Stimulated activated naive CD4-positive, alpha-beta T cell (primary cell): ENCODE measurements around the gene AOAH.
"Not testable (repeated sequence)": the region's sequence is repeated elsewhere in the genome, so short reads cannot be mapped to it uniquely, and the experiment has no call there.

ENCODE experiments used
- DNase-seq, 6 experiments: peaks; one replicate each; lab custom pipeline; 2025; lab: John Stamatoyannopoulos, UW

Gene AOAH

GRCh38 chr7:36506820-36507219 is 217.5 kb downstream of the AOAH start:
- DNase-seq: no peak

- no peak for DNase-seq
Observed at GRCh38 chr7:36506130-36506798, 218.0 kb downstream of the AOAH start.

GRCh38 chr7:36504617-36505016 is 219.7 kb downstream of the AOAH start:
- not testable (repeated sequence) for DNase-seq

- not testable (repeated sequence) for DNase-seq
Observed at GRCh38 chr7:36504216-36504615, 220.1 kb downstream of the AOAH start.

- DNase-seq: no peak
Observed at GRCh38 chr7:36497775-36498174, 226.5 kb downstream of the AOAH start.

- DNase-seq: not testable (repeated sequence)
Observed at GRCh38 chr7:36497176-36497575, 227.1 kb downstream of the AOAH start.

GRCh38 chr7:36496576-36496975 is 227.7 kb downstream of the AOAH start:
- DNase-seq: no peak

- DNase-seq: no peak
Observed at GRCh38 chr7:36491317-36491716, 233.0 kb downstream of the AOAH start.

- DNase-seq: no peak
Observed at GRCh38 chr7:36490419-36490830, 233.9 kb downstream of the AOAH start.

- not testable (repeated sequence) for DNase-seq
Observed at GRCh38 chr7:36488672-36489071, 235.6 kb downstream of the AOAH start.

GRCh38 chr7:36487756-36488336 is 236.4 kb downstream of the AOAH start:
- DNase-seq: peak in 3 of 6 experiments; percentile 37 to 66 (median 61)

- no peak for DNase-seq
Observed at GRCh38 chr7:36486336-36486735, 238.0 kb downstream of the AOAH start.

- DNase-seq: no peak
Observed at GRCh38 chr7:36484265-36484664, 240.0 kb downstream of the AOAH start.

GRCh38 chr7:36483853-36484252 is 240.4 kb downstream of the AOAH start:
- DNase-seq: not testable (repeated sequence)

- no peak for DNase-seq
Observed at GRCh38 chr7:36478745-36479144, 245.5 kb downstream of the AOAH start.

GRCh38 chr7:36475381-36475780 is 248.9 kb downstream of the AOAH start:
- DNase-seq: no peak

- no peak for DNase-seq
Observed at GRCh38 chr7:36475011-36475342, 249.3 kb downstream of the AOAH start.

GRCh38 chr7:36474283-36475010 is 249.8 kb downstream of the AOAH start:
- DNase-seq: peak in 1 of 6 experiments; percentile 1

GRCh38 chr7:36473454-36474282 is 250.6 kb downstream of the AOAH start:
- DNase-seq: peak in 1 of 6 experiments; percentile 5

- no peak for DNase-seq
Observed at GRCh38 chr7:36472141-36472729, 252.1 kb downstream of the AOAH start.

- DNase-seq: no peak
Observed at GRCh38 chr7:36469236-36469635, 255.1 kb downstream of the AOAH start.
